ENCODE results near the gene CRACR2A. TPM values are rescaled to one million over a fixed set of nuclear protein-coding genes. Genes with fewer than 3 reads are reported as not detected.

Gene CRACR2A
- total and polyA plus RNA-seq, 9 of the 15 experiments (the other 6 are each of a cell fraction or from before 2014, with no cell fraction given) = 2.1 to 15.1 (median 10.4) TPM

- no peak overlapping the region for H3K9ac ChIP-seq (ENCODE audit: insufficient read depth in 1 of 2, low read depth in 2 of 2, low read length in 2 of 2)
- H4K20me1 ChIP-seq (replicated peaks; ENCODE audit: control insufficient read depth, insufficient read depth, low read length) = no peaks in the 10 kb centered on the region
- peaks cover 3 to 38% of the 10 kb centered on the region in 2 experiments; a peak in 3 of 5 replicates for H3K27me3 ChIP-seq (ENCODE audit: control insufficient read depth in 2 of 2, insufficient read depth in 2 of 2, low read length in 2 of 2)
- 25% methylated on average over 5 of the region's 6 CpGs for WGBS (ENCODE audit: insufficient coverage, low coverage, missing lambda C conversion rate)
- peaks cover 11 to 12% of the 10 kb centered on the region in 2 experiments; a peak in 4 of 5 replicates for H3K4me1 ChIP-seq (replicated peaks in 1 of 2; ENCODE audit: control insufficient read depth in 2 of 2, insufficient read depth in 2 of 2, low read length in 2 of 2)
- BruUV-seq (replicated peaks) = no TSS peak
- intact Hi-C loops (cut with micrococcal nuclease) (no loop called here), in situ Hi-C loops (cut with MboI) (no loop called here)
- no peak overlapping the region for H2AFZ ChIP-seq (ENCODE audit: low read depth, low read length)
- no peak for TF ChIP-seq ZNF143 (CRISPR knock-in tag; IDR thresholded peaks at IDR 0.05)
- no peak for TF ChIP-seq TAF1 (IDR thresholded peaks at IDR 0.05; ENCODE audit: control insufficient read depth, extremely low read depth, insufficient read depth, low read length, severe bottlenecking)
- no peak for TF ChIP-seq NCOR1 (IDR thresholded peaks at IDR 0.05)
- no peak for TF ChIP-seq SRSF9 (IDR thresholded peaks at IDR 0.05; ENCODE audit: borderline replicate concordance, low read depth, low read length)
- no peak for TF ChIP-seq GATA2 (CRISPR knock-in tag; IDR thresholded peaks at IDR 0.05)
- TF ChIP-seq ZNF778 (CRISPR knock-in tag; IDR thresholded peaks at IDR 0.05) = no peak
- TF ChIP-seq PRPF4 (IDR thresholded peaks at IDR 0.05; ENCODE audit: insufficient read depth, low read depth, low read length, poor library complexity, severe bottlenecking) = no peak
- no peak for TF ChIP-seq HMBOX1 (IDR thresholded peaks at IDR 0.05)
- TF ChIP-seq E4F1 (CRISPR knock-in tag; IDR thresholded peaks at IDR 0.05; ENCODE audit: borderline replicate concordance) = no peak
- TF ChIP-seq NONO (IDR thresholded peaks at IDR 0.05; ENCODE audit: low read depth in 2 of 2, low read length in 1 of 2) = no peak
- no peak for TF ChIP-seq FOXA3 (CRISPR knock-in tag; conservative IDR thresholded peaks at IDR 0.05 in 1 of 2, IDR thresholded peaks at IDR 0.05 in 1 of 2)
- no peak for TF ChIP-seq ZNF184 (CRISPR knock-in tag; IDR thresholded peaks at IDR 0.05)
- no peak for TF ChIP-seq RAD21 (CRISPR knock-in tag; conservative IDR thresholded peaks at IDR 0.05 in 1 of 2, IDR thresholded peaks at IDR 0.05 in 1 of 2)
- no peak for TF ChIP-seq MCM2 (IDR thresholded peaks at IDR 0.05; ENCODE audit: low read depth)
- H3K9me3 ChIP-seq (replicated peaks; ENCODE audit: control insufficient read depth, insufficient read depth, low read depth, low read length) = no peaks in the 10 kb centered on the region
- H3K9me1 ChIP-seq (ENCODE audit: control insufficient read depth, insufficient read depth, low read length) = no peaks in the 10 kb centered on the region
- DNase-seq (ENCODE audit: extremely low read depth in 1 of 4, low spot score in 3 of 4) (no peak), ATAC-seq (no peak), FAIRE-seq (no peak)
- ChIA-PET CTCF (ENCODE audit: low intra/inter-chr PET ratio) (no interaction called here), POLR2A (interaction anchor here (0.5 kb wide), 1 partner anchor 495 kb away, joined by 3 read pairs; no protein-coding TSS in a partner anchor)
- no peak overlapping the region for H3K27ac ChIP-seq (ENCODE audit: extremely low read depth, low read depth, low read length)
- no peak overlapping the region for H3K4me2 ChIP-seq (ENCODE audit: insufficient read depth, low read length)
- no peaks in the 10 kb centered on the region for H3K36me3 ChIP-seq (ENCODE audit: control insufficient read depth, insufficient read depth, low read length)
- H3K79me2 ChIP-seq (ENCODE audit: control insufficient read depth, insufficient read depth, low read length) = no peaks in the 10 kb centered on the region
- no peak overlapping the region for H3K4me3 ChIP-seq
Measured at GRCh38 chr12:3595721-3596120, 157.2 kb downstream of the CRACR2A start.

All from K562 (cell line).